ENCODE measurements around the gene NEBL. TPM values are rescaled to one million over a fixed set of nuclear protein-coding genes. Genes with fewer than 3 reads are reported as not detected.

The NEBL gene
- polyA plus RNA-seq, 2 donors = 13.3 to 20.2 TPM

DNA sequence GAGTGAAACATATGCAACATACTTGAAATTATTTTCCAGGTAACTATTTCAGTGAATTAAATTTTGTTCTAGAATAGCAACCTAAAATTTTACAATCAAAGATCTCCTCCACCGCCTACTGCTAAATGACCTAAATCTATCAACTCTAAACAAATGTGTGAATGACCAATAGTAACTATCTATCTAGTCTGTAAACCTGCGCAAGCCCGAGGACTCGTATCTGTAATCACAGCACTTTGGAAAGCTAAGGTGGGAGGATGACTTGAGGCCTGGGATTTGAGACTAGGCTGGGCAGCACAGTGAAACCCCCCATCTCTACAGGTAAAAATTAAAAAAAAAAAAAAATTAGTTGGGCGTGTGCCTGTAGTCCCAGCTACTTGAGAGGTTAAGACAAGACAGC lies 83.0 kb downstream of the NEBL start:
- Histone ChIP-seq H3K27me3 (ENCODE audit: control insufficient read depth in 1 of 2, insufficient read depth in 2 of 2, low read length in 2 of 2) (no peaks in the 10 kb centered on the region), H3K9me3 (ENCODE audit: control insufficient read depth in 2 of 2, insufficient read depth in 1 of 2, low read depth in 1 of 2, low read length in 1 of 2) (no peaks in the 10 kb centered on the region), H3K4me1 (ENCODE audit: control insufficient read depth in 2 of 2, insufficient read depth in 2 of 2, low read length in 1 of 2) (no peaks in the 10 kb centered on the region), H3K36me3 (ENCODE audit: control insufficient read depth in 2 of 2, insufficient read depth in 2 of 2, low read length in 1 of 2) (peaks cover 0 to 3% of the 10 kb centered on the region in 2 donors), H3K27ac (ENCODE audit: low read depth in 2 of 2, low read length in 1 of 2) (no peak overlapping the region), H3K4me3 (ENCODE audit: low read depth in 1 of 2, low read length in 2 of 2) (no peak overlapping the region)
- 96 to 97% methylated on average over 5 of the region's 5 CpGs for WGBS, 2 donors

DNA sequence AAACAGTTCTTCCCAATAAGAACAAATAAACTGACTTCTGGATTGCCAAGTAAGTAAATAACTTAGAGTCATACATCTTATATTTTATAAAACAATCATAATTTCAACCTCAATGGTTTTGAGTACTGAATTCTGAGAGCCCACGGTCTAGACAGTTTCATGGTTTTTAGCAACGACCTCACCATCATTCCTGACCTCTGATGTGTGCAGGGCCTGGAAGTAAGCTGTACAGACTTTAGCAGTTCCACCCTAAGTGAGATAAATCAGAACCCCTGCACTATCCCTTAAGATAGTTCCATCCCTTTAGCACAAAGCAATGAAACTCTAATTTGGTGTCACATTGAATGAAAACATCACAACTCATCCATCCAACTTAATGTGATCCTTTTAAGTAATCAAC lies 86.0 kb downstream of the NEBL start:
- Histone ChIP-seq H3K9me3 (ENCODE audit: control insufficient read depth in 2 of 2, insufficient read depth in 1 of 2, low read depth in 1 of 2, low read length in 1 of 2) (no peaks in the 10 kb centered on the region), H3K36me3 (ENCODE audit: control insufficient read depth in 2 of 2, insufficient read depth in 2 of 2, low read length in 1 of 2) (no peaks in the 10 kb centered on the region), H3K27me3 (ENCODE audit: control insufficient read depth in 1 of 2, insufficient read depth in 2 of 2, low read length in 2 of 2) (no peaks in the 10 kb centered on the region), H3K4me3 (ENCODE audit: low read depth in 1 of 2, low read length in 2 of 2) (no peak overlapping the region), H3K27ac (ENCODE audit: low read depth in 2 of 2, low read length in 1 of 2) (no peak overlapping the region), H3K4me1 (ENCODE audit: control insufficient read depth in 2 of 2, insufficient read depth in 2 of 2, low read length in 1 of 2) (no peaks in the 10 kb centered on the region)
- 60 to 64% methylated on average over 2 of the region's 2 CpGs for WGBS, 2 donors

DNA sequence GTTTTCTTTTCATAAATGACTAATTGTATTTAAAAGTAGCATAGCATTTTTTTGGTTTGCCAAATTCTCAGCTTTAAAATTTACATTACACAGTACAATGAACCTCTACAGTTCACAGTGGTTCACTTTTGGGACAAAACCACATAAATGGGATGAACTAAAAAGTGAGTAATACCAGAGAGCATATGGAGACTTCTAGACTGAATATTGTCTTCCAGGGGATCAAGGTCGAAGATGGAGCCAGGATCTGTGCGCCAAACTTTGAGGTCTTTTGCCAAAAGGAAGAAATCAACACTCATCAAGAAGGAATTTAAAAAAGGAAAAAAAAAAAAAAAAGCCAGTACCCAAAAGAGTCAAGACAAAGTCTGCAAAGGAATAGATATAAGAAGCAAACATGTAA lies 87.5 kb downstream of the NEBL start:
- WGBS, 2 donors = 47 to 62% methylated on average over 2 of the region's 2 CpGs
- Histone ChIP-seq H3K9me3 (ENCODE audit: control insufficient read depth in 2 of 2, insufficient read depth in 1 of 2, low read depth in 1 of 2, low read length in 1 of 2) (no peaks in the 10 kb centered on the region), H3K4me3 (ENCODE audit: low read depth in 1 of 2, low read length in 2 of 2) (no peak overlapping the region), H3K27ac (ENCODE audit: low read depth in 2 of 2, low read length in 1 of 2) (no peak overlapping the region), H3K36me3 (ENCODE audit: control insufficient read depth in 2 of 2, insufficient read depth in 2 of 2, low read length in 1 of 2) (no peaks in the 10 kb centered on the region), H3K27me3 (ENCODE audit: control insufficient read depth in 1 of 2, insufficient read depth in 2 of 2, low read length in 2 of 2) (no peaks in the 10 kb centered on the region), H3K4me1 (ENCODE audit: control insufficient read depth in 2 of 2, insufficient read depth in 2 of 2, low read length in 1 of 2) (no peaks in the 10 kb centered on the region)

DNA sequence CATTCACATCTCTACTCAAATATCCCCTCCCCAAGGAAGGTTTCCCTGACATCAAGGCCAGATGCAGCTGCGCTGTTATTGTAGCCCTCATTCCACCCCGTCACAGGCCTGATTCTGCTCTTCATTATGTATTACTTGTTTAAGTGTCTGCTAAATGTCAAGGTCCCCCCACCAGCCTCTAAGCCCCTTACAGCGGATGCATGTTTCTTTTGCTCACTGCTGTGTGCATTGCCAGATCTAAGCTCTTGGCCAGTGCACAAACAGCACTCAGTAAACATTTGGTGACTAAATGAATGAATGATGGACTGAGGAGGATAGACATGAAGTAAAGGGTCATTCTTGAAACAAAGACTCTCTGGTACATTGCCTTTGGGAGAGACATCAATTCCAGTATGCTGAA lies 90.6 kb downstream of the NEBL start:
- Histone ChIP-seq H3K36me3 (ENCODE audit: control insufficient read depth in 2 of 2, insufficient read depth in 2 of 2, low read length in 1 of 2) (no peaks in the 10 kb centered on the region), H3K9me3 (ENCODE audit: control insufficient read depth in 2 of 2, insufficient read depth in 1 of 2, low read depth in 1 of 2, low read length in 1 of 2) (no peaks in the 10 kb centered on the region), H3K27ac (ENCODE audit: low read depth in 2 of 2, low read length in 1 of 2) (no peak overlapping the region), H3K27me3 (ENCODE audit: control insufficient read depth in 1 of 2, insufficient read depth in 2 of 2, low read length in 2 of 2) (no peaks in the 10 kb centered on the region), H3K4me1 (ENCODE audit: control insufficient read depth in 2 of 2, insufficient read depth in 2 of 2, low read length in 1 of 2) (no peaks in the 10 kb centered on the region), H3K4me3 (ENCODE audit: low read depth in 1 of 2, low read length in 2 of 2) (no peak overlapping the region)
- WGBS, 2 donors = 90 to 94% methylated on average over 3 of the region's 3 CpGs

DNA sequence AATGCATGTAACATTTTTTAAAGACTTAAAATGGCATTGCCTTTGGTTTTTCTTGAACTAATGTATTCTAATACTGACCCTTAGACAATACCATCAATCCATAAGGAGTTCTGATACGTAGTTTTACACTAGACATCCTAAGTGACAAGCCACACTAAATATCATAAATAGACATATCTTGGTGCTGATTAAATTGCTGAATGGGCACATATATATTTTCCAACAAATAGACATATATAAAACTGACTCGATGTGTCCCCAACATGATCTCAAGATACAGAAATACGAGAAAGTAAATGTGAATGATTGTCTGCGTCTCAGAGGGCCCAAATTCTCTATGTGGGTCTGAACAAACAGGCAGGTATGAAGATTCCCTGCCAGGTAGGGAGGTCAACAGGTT lies 99.8 kb downstream of the NEBL start:
- H3K9me3 ChIP-seq (ENCODE audit: control insufficient read depth in 2 of 2, insufficient read depth in 1 of 2, low read depth in 1 of 2, low read length in 1 of 2) = no peaks in the 10 kb centered on the region
- no peaks in the 10 kb centered on the region for H3K27me3 ChIP-seq (ENCODE audit: control insufficient read depth in 1 of 2, insufficient read depth in 2 of 2, low read length in 2 of 2)
- no peaks in the 10 kb centered on the region for H3K36me3 ChIP-seq (ENCODE audit: control insufficient read depth in 2 of 2, insufficient read depth in 2 of 2, low read length in 1 of 2)
- H3K4me3 ChIP-seq (ENCODE audit: low read depth in 1 of 2, low read length in 2 of 2) = no peak overlapping the region
- 64 to 78% methylated on average over 4 of the region's 4 CpGs for WGBS, 2 donors
- no peaks in the 10 kb centered on the region for H3K4me1 ChIP-seq (ENCODE audit: control insufficient read depth in 2 of 2, insufficient read depth in 2 of 2, low read length in 1 of 2)
- H3K27ac ChIP-seq (ENCODE audit: low read depth in 2 of 2, low read length in 1 of 2) = no peak overlapping the region

DNA sequence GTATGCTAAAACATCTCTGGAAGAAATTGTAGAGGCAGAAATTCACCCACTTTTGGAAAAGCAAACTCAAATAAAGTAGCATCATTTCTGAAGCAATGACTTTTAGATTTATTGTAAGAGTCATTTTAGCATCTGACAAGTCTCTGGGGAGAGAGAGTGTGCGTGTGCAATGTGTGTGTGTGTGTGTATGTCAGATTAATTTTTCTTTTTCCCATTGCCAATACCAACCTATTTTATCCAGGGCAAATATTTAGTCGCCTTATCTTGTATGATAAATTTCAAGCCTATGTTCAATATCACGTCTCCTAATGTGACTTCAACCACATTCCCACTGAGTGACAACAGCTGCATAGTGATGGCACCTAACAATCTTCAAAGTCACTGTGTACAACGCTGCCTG lies 101.7 kb downstream of the NEBL start:
- WGBS, 2 donors = 73 to 79% methylated on average over 4 of the region's 4 CpGs

DNA sequence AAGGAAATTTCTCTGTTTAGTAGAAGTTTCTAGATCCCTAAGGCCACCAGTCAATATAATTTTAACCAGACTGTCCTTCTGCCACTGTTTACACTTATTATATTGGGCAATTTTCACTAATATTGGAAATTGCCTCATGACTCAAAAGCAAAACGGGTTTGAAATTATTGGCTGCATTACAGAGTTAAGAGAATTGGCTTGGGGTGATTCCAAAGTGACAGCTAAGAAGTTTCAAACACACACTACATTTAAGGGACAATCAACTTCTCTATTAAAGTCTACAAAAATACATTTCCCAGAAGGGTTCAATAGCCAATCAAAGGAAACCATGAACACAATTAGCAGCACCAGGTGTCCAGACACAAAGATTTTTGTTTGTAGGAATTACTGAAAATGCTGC lies 111.9 kb downstream of the NEBL start:
- Histone ChIP-seq H3K9me3 (ENCODE audit: control insufficient read depth in 2 of 2, insufficient read depth in 1 of 2, low read depth in 1 of 2, low read length in 1 of 2) (no peaks in the 10 kb centered on the region), H3K4me3 (ENCODE audit: low read depth in 1 of 2, low read length in 2 of 2) (no peak overlapping the region), H3K4me1 (ENCODE audit: control insufficient read depth in 2 of 2, insufficient read depth in 2 of 2, low read length in 1 of 2) (no peaks in the 10 kb centered on the region), H3K27ac (ENCODE audit: low read depth in 2 of 2, low read length in 1 of 2) (no peak overlapping the region), H3K27me3 (ENCODE audit: control insufficient read depth in 1 of 2, insufficient read depth in 2 of 2, low read length in 2 of 2) (no peaks in the 10 kb centered on the region), H3K36me3 (ENCODE audit: control insufficient read depth in 2 of 2, insufficient read depth in 2 of 2, low read length in 1 of 2) (no peaks in the 10 kb centered on the region)
- WGBS, 2 donors = 37 to 63% methylated on average over 1 of the region's 1 CpG

More for the DNA sequence above, 101.7 kb downstream of the NEBL start:
- no peak overlapping the region for H3K4me3 ChIP-seq (ENCODE audit: low read depth in 1 of 2, low read length in 2 of 2)
- H3K27me3 ChIP-seq (ENCODE audit: control insufficient read depth in 1 of 2, insufficient read depth in 2 of 2, low read length in 2 of 2) = no peaks in the 10 kb centered on the region
- no peaks in the 10 kb centered on the region for H3K9me3 ChIP-seq (ENCODE audit: control insufficient read depth in 2 of 2, insufficient read depth in 1 of 2, low read depth in 1 of 2, low read length in 1 of 2)
- no peak overlapping the region for H3K27ac ChIP-seq (ENCODE audit: low read depth in 2 of 2, low read length in 1 of 2)
- no peaks in the 10 kb centered on the region for H3K36me3 ChIP-seq (ENCODE audit: control insufficient read depth in 2 of 2, insufficient read depth in 2 of 2, low read length in 1 of 2)
- H3K4me1 ChIP-seq (ENCODE audit: control insufficient read depth in 2 of 2, insufficient read depth in 2 of 2, low read length in 1 of 2) = no peaks in the 10 kb centered on the region

DNA sequence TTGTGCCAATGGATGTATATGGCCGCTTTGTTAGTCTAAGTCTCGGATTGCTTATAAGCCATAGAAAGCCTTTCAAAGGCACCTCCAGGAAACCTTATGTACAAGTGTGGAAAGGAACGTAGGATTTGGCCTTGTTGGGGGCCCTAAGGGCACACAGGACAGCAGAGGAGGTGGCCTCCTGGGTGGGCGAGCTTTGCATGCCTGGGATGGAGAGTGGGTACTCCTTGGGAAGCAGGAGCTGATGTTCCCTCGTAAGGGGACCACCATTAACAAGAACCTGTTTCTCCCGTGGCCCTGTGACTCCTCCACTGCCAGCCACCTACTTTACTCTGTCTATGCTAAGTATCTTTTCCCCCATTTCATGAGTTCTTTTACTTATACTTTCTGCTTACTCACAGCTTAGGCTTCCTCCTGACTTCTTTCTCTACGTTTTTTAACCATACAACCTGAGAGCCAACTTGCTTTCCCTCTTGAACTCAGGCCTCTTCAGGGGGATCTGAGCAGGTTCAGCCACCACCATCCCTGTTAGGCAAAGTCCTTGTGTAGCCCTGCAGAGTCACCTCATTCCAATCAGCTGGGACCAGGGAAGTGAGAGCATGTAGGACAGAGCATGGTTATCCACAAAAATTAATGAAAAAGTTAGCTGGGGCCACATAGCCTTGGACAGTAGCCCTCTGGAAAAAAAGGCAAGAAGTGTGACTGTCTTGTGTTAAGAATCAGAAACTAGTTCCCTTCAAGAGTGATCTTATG lies 118.9 kb downstream of the NEBL start:
- 78 to 83% methylated on average over 7 of the region's 7 CpGs for WGBS, 2 donors
- no peaks in the 10 kb centered on the region for H3K36me3 ChIP-seq (ENCODE audit: control insufficient read depth in 2 of 2, insufficient read depth in 2 of 2, low read length in 1 of 2)
- H3K4me3 ChIP-seq (ENCODE audit: low read depth in 1 of 2, low read length in 2 of 2) = no peak overlapping the region

DNA sequence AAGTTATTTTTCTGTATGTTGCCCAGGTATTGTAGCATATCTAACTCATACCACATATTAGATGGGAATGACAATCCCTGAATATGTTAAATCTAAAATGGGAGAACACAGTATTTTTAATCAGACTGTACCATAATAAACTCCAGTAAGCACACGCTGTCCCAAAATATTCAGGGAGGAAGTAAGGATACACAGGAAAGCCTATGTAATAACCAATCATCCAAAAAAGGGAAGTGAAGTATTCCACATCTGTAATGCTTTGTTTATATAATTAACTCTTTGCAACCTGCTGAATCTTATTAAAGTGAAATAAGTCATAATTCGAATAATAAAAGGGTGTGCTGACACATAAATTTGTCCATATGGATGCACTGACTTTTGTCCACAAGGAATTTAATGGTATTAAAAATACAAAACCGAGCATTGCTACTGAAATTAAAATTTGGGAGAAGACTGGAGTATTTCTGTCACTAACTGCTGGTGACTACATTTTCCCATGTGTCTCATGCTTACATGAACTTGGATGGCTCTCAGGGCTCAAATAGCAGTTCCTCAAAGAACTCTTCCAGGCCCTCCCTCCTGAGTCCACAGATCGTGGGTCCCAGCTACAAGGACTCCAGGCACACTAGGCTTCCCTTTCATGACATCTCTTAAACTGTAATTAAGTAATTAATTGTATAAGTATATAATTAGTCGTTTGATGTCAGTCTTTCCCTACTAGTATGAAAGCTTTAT lies 120.6 kb downstream of the NEBL start:
- no peaks in the 10 kb centered on the region for H3K36me3 ChIP-seq (ENCODE audit: control insufficient read depth in 2 of 2, insufficient read depth in 2 of 2, low read length in 1 of 2)
- H3K9me3 ChIP-seq (ENCODE audit: control insufficient read depth in 2 of 2, insufficient read depth in 1 of 2, low read depth in 1 of 2, low read length in 1 of 2) = no peaks in the 10 kb centered on the region
- no peaks in the 10 kb centered on the region for H3K4me1 ChIP-seq (ENCODE audit: control insufficient read depth in 2 of 2, insufficient read depth in 2 of 2, low read length in 1 of 2)
- 62 to 66% methylated on average over 5 of the region's 5 CpGs for whole genome bisulfite sequencing, 2 donors
- no peaks in the 10 kb centered on the region for H3K27me3 ChIP-seq (ENCODE audit: control insufficient read depth in 1 of 2, insufficient read depth in 2 of 2, low read length in 2 of 2)
- H3K27ac ChIP-seq (ENCODE audit: low read depth in 2 of 2, low read length in 1 of 2) = no peak overlapping the region
- no peak overlapping the region for H3K4me3 ChIP-seq (ENCODE audit: low read depth in 1 of 2, low read length in 2 of 2)

More for the DNA sequence above, 118.9 kb downstream of the NEBL start:
- Histone ChIP-seq H3K27ac (ENCODE audit: low read depth in 2 of 2, low read length in 1 of 2) (no peak overlapping the region), H3K9me3 (ENCODE audit: control insufficient read depth in 2 of 2, insufficient read depth in 1 of 2, low read depth in 1 of 2, low read length in 1 of 2) (no peaks in the 10 kb centered on the region), H3K4me1 (ENCODE audit: control insufficient read depth in 2 of 2, insufficient read depth in 2 of 2, low read length in 1 of 2) (no peaks in the 10 kb centered on the region), H3K27me3 (ENCODE audit: control insufficient read depth in 1 of 2, insufficient read depth in 2 of 2, low read length in 2 of 2) (no peaks in the 10 kb centered on the region)

DNA sequence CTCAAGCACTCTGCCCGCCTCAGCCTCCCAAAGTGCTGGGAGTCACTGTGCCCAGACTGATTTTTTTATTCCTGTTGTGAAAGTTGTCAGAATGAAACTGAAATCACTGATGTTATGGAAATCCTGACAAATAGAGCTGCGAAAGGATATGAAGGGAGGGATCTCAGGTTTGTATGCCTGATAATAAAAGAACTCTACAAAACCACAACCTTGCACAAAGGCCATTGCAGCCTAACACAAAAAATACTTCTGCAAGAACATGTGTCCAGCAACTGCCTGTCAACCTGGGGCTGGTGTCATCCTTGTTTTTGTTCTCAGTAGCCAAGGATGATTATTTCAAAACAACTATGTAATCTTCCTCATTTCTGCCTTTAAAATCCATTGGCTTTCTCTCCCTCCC lies 126.1 kb downstream of the NEBL start:
- H3K4me1 ChIP-seq (ENCODE audit: control insufficient read depth in 2 of 2, insufficient read depth in 2 of 2, low read length in 1 of 2) = no peaks in the 10 kb centered on the region
- WGBS, 2 donors = 77 to 81% methylated on average over 2 of the region's 2 CpGs
- H3K4me3 ChIP-seq (ENCODE audit: low read depth in 1 of 2, low read length in 2 of 2) = no peak overlapping the region
- no peak overlapping the region for H3K27ac ChIP-seq (ENCODE audit: low read depth in 2 of 2, low read length in 1 of 2)
- no peaks in the 10 kb centered on the region for H3K9me3 ChIP-seq (ENCODE audit: control insufficient read depth in 2 of 2, insufficient read depth in 1 of 2, low read depth in 1 of 2, low read length in 1 of 2)
- no peaks in the 10 kb centered on the region for H3K27me3 ChIP-seq (ENCODE audit: control insufficient read depth in 1 of 2, insufficient read depth in 2 of 2, low read length in 2 of 2)
- no peaks in the 10 kb centered on the region for H3K36me3 ChIP-seq (ENCODE audit: control insufficient read depth in 2 of 2, insufficient read depth in 2 of 2, low read length in 1 of 2)

Measured in esophagus (tissue), 2 donors.